Heart left ventricle (tissue), 13 donors: ENCODE results near the gene ATL1.

ENCODE experiments used
- POLR2A ChIP-seq, 2 donors: fragments of 450-650 bp; IDR thresholded peaks; one replicate each; pipeline ENCODE4 v1.6.1; 2017; ENCODE audit warnings: antibody characterized with exemption in 2 of 2, mild to moderate bottlenecking in 2 of 2, moderate library complexity in 2 of 2
- TF ChIP-seq, protein P1 (sequence below), 12 donors: fragments of 200-600 bp; sonication (generic) in 4 of 12; IDR thresholded peaks; one replicate each; pipeline versions ENCODE4 v1.5.0 to v1.8.0; 2018 to 2022; ENCODE audit warnings: antibody characterized with exemption in 12 of 12, mild to moderate bottlenecking in 5 of 12
- donor health status: ischemic (EF 13 %, LVEDD 7.1; RV severe dilation, severe dysfunction).
- donor health status: DM: no; HTN: yes; CAD: no.
- donor health status: DM: no; HTN: no; CAD: no.
- donor health status: ischemic (EF 25% LVEDD 6.9; RV normal size, moderate dysfunction).
- donor health status: ischemic (EF 25% LVEDD 5.7; RV mildly dilated, moderate dysfunction).
- donor health status: ischemic (EF 35%, LVEDD 5.7; RV mildly dilated, moderate dysfunction).
- donor health status: nonischemic (EF 11% LVEDD 7.7; RV severe dilation, severe dysfunction).
- donor health status: DM: yes; HTN: yes; CAD: no.
- donor health status: PGD.
- donor health status: ischemic (EF 29% LVEDD 5.4; RV normal size, mild dysfunction).
- donor health status: nonischemic (EF 23%, LVEDD 6.1; RV moderate dilation, normal function).

DNA sequence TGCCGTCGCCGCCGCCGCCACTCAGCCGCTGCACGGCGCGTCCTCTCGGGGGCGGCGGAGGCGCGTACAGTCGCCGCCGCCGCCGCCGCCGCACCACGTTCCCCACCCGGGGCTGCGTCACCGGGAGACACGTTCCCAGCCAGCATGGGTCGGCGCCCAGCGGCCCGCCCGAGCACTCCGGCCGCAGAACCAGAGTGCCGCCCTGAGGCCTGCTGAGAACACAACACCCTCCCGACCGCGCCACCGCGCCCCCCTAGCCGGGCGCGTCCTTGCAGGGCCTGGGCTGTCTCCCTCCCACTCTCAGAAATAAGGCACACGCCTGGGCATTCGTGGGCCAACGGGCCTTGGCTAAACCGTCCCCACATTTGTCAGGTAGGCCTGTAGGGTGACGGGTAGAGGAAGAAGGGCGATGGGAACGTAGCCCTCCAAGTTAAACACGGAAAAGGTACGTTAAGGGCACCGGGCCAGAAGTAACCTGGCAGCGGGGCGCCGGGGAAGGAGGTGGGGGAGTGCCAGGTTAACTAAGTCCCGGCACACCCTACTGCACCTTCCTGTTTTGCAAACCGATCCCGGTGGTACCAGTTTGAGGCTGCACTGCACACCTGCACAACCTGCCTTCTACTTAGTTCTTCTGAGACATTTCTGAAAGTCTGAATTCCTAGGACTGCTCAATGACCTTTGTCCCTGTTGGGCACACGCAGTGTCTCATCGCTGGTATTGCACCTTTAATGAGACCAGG, 27.3 kb upstream of the ATL1 start, which contains the start of gene MAP4K5:
- TF ChIP-seq, protein P1, sequence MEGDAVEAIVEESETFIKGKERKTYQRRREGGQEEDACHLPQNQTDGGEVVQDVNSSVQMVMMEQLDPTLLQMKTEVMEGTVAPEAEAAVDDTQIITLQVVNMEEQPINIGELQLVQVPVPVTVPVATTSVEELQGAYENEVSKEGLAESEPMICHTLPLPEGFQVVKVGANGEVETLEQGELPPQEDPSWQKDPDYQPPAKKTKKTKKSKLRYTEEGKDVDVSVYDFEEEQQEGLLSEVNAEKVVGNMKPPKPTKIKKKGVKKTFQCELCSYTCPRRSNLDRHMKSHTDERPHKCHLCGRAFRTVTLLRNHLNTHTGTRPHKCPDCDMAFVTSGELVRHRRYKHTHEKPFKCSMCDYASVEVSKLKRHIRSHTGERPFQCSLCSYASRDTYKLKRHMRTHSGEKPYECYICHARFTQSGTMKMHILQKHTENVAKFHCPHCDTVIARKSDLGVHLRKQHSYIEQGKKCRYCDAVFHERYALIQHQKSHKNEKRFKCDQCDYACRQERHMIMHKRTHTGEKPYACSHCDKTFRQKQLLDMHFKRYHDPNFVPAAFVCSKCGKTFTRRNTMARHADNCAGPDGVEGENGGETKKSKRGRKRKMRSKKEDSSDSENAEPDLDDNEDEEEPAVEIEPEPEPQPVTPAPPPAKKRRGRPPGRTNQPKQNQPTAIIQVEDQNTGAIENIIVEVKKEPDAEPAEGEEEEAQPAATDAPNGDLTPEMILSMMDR (IDR thresholded peaks at IDR 0.05) = peak; percentile 79 to 96 (median 93)
- peak in 1 of 2 donors; percentile 85 for TF ChIP-seq POLR2A (IDR thresholded peaks at IDR 0.05)
